PC-3 (cell line): ENCODE measurements around the gene KIAA1549. TPM values are rescaled to one million over a fixed set of nuclear protein-coding genes. Genes with fewer than 3 reads are reported as not detected.
"Not testable (repeated sequence)": the region's sequence is repeated elsewhere in the genome, so short reads cannot be mapped to it uniquely, and the experiment has no call there.

Experiments used
- ATAC-seq: fragments of 200-7000 bp; cut with Tn5 transposase; 2 replicates; pipeline ENCODE4 v1.9.1; 2020; ENCODE audit warnings: mild to moderate bottlenecking, moderate library complexity
- BruUV-seq: library from RNA; stranded (reverse); fragments of 400-500 nt; replicated peaks from 2 replicates; lab custom pipeline; 2021; lab: Mats Ljungman, UMichigan
- CTCF ChIA-PET: fragments of 300-600 bp; sonication (Branson Sonifier 250); formaldehyde crosslinking; loops from one replicate; lab custom pipeline; 2022; ENCODE audit warnings: antibody characterized with exemption; lab: Charles Lee
- POLR2A ChIA-PET: fragments of 300-600 bp; sonication (Branson Sonifier 250); formaldehyde crosslinking; loops from one replicate; lab custom pipeline; 2022; ENCODE audit warnings: antibody characterized with exemption; ENCODE audit not compliant: unreplicated experiment; lab: Charles Lee
- DNase-seq: peaks from one replicate; pipeline ENCODE4 v3.0.0-alpha.2; 2015
- H2AFZ ChIP-seq: fragments of 300-600 bp; sonication (generic); 2 replicates; pipeline ENCODE4 v1.6.0; 2016; ENCODE audit warnings: antibody characterized with exemption, low read length
- H3F3A ChIP-seq: fragments of 300-600 bp; sonication (generic); one replicate; pipeline ENCODE4 v1.6.0; 2017; ENCODE audit warnings: antibody characterized with exemption, low read length, control low read depth, mild to moderate bottlenecking; ENCODE audit not compliant: unreplicated experiment
- H3K27ac ChIP-seq: fragments of 300-600 bp; sonication (generic); 2 replicates; pipeline ENCODE4 v1.5.1; 2016; ENCODE audit warnings: mild to moderate bottlenecking, low read length
- H3K27me3 ChIP-seq: fragments of 300-600 bp; sonication (generic); 2 replicates; pipeline ENCODE4 v1.6.1; 2016; ENCODE audit warnings: low read length, mixed read lengths
- H3K36me3 ChIP-seq: fragments of 300-600 bp; sonication (generic); 2 replicates; pipeline ENCODE4 v1.6.1; 2016; ENCODE audit warnings: low read depth, mixed run types, low read length, mixed read lengths
- H3K4me1 ChIP-seq: fragments of 300-600 bp; sonication (generic); 2 replicates; pipeline ENCODE4 v1.5.1; 2016; ENCODE audit warnings: low read length; ENCODE audit not compliant: insufficient read depth
- H3K4me2 ChIP-seq: fragments of 300-600 bp; sonication (generic); 2 replicates; pipeline ENCODE4 v1.6.0; 2016; ENCODE audit warnings: low read length
- H3K4me3 ChIP-seq: fragments of 300-600 bp; sonication (generic); 2 replicates; pipeline ENCODE4 v1.5.1; 2016; ENCODE audit warnings: mild to moderate bottlenecking, low read length, mixed read lengths
- H3K79me2 ChIP-seq: fragments of 300-600 bp; sonication (generic); 2 replicates; pipeline ENCODE4 v1.6.1; 2017; ENCODE audit warnings: low read length, mixed read lengths
- H3K9ac ChIP-seq: fragments of 300-600 bp; sonication (generic); 2 replicates; pipeline ENCODE4 v1.6.0; 2016; ENCODE audit warnings: mild to moderate bottlenecking, low read length
- H3K9me2 ChIP-seq: fragments of 300-600 bp; sonication (generic); replicated peaks from 2 replicates; pipeline ENCODE4 v1.6.1; 2016; ENCODE audit warnings: mixed run types, low read length, mixed read lengths
- H3K9me3 ChIP-seq: fragments of 300-600 bp; sonication (generic); 2 replicates; pipeline ENCODE4 v1.6.1; 2016; ENCODE audit warnings: low read length, mixed read lengths
- H4K20me1 ChIP-seq: fragments of 300-600 bp; sonication (generic); 2 replicates; pipeline ENCODE4 v1.6.1; 2016; ENCODE audit warnings: low read length, mixed read lengths
- CTCF ChIP-seq: fragments of 300-600 bp; sonication (generic); conservative IDR thresholded peaks from 2 replicates; pipeline ENCODE4 v1.5.1; 2017; ENCODE audit warnings: antibody characterized with exemption, low read depth, mild to moderate bottlenecking, low read length
- EZH2 ChIP-seq: fragments of 300-600 bp; sonication (generic); IDR thresholded peaks from one replicate; pipeline ENCODE4 v1.6.1; 2017; ENCODE audit warnings: antibody characterized with exemption, mild to moderate bottlenecking, low read length; ENCODE audit not compliant: unreplicated experiment
- EZH2phosphoT487 ChIP-seq: fragments of 300-600 bp; sonication (generic); IDR thresholded peaks from 2 replicates; pipeline ENCODE4 v1.6.1; 2018; ENCODE audit warnings: mild to moderate bottlenecking, antibody characterized with exemption, low read length, borderline replicate concordance
- intact Hi-C: fragments of 100-400 bp; cut with micrococcal nuclease; formaldehyde crosslinking; loops from 2 replicates; pipeline ENCODE4 v1.9.0; 2023
- total RNA-seq: library from RNA; depleted of rRNA; stranded (reverse); fragments of >200 nt; gene quantifications from 2 replicates; pipeline ENCODE4 v1.2.3, GENCODE V29; 2014

Gene KIAA1549
- total RNA-seq, 1 experiment from 2014 or later: 8.2 TPM

GRCh38 chr7:138978541-138979184, 2.5 kb downstream of the KIAA1549 start:
- Histone ChIP-seq H3K9me2 (no peaks in the 10 kb centered on the region), H3K9me3 (no peaks in the 10 kb centered on the region), H4K20me1 (peaks cover 23% of the 10 kb centered on the region), H3K4me2 (peak overlapping the region; percentile 88), H3F3A (no peaks in the 10 kb centered on the region), H3K9ac (no peak overlapping the region), H3K27ac (0 out of 2 replicates have a peak overlapping the region, but pooled peaks have one; percentile 4), H3K36me3 (no peaks in the 10 kb centered on the region), H2AFZ (no peak overlapping the region), H3K4me3 (peak overlapping the region; percentile 90), H3K4me1 (peaks cover 22% of the 10 kb centered on the region), H3K79me2 (peaks cover 72% of the 10 kb centered on the region), H3K27me3 (no peaks in the 10 kb centered on the region)
- no peak for ATAC-seq
- no peak for TF ChIP-seq CTCF
- TF ChIP-seq EZH2: no peak
- TF ChIP-seq EZH2phosphoT487: no peak
- BruUV-seq: no TSS peak
- intact Hi-C loops: loop anchor here (1.0 to 2.0 kb wide), 3 partner anchors 20 to 87 kb away; no protein-coding TSS in a partner anchor
- ChIA-PET CTCF (interaction anchor here (1.0 to 2.0 kb wide), 2 partner anchors 88 to 92 kb away, joined by 3 to 8 read pairs; no protein-coding TSS in a partner anchor), POLR2A (interaction anchor here (0.6 kb wide), 1 partner anchor 20 kb away, joined by 3 read pairs; no protein-coding TSS in a partner anchor)
- peak; percentile 11 for DNase-seq

GRCh38 chr7:138976161-138976560, 5.0 kb downstream of the KIAA1549 start:
- intact Hi-C loops, ATAC-seq, H3K27ac ChIP-seq, DNase-seq, H2AFZ ChIP-seq, H3K9me3 ChIP-seq, H3K36me3 ChIP-seq, BruUV-seq, H3K27me3 ChIP-seq, H3K9me2 ChIP-seq, H3K9ac ChIP-seq, H3K4me3 ChIP-seq, CTCF ChIA-PET, H3F3A ChIP-seq, POLR2A ChIA-PET, H3K4me2 ChIP-seq: not testable (repeated sequence)
- H3K4me1 ChIP-seq: peaks cover 22% of the 10 kb centered on the region
- H3K79me2 ChIP-seq: peaks cover 95% of the 10 kb centered on the region
- peaks cover 23% of the 10 kb centered on the region for H4K20me1 ChIP-seq

- Histone ChIP-seq H3K4me1 (peaks cover 22% of the 10 kb centered on the region), H3K79me2 (peaks cover 93% of the 10 kb centered on the region), H3K9me3 (no peaks in the 10 kb centered on the region), H3F3A (no peaks in the 10 kb centered on the region), H3K9me2 (no peaks in the 10 kb centered on the region), H2AFZ (no peak overlapping the region), H3K4me2 (no peak overlapping the region), H3K36me3 (no peaks in the 10 kb centered on the region), H4K20me1 (peaks cover 23% of the 10 kb centered on the region), H3K27ac (no peak overlapping the region), H3K9ac (no peak overlapping the region), H3K27me3 (no peaks in the 10 kb centered on the region), H3K4me3 (no peak overlapping the region)
- TF ChIP-seq EZH2phosphoT487 (no peak), CTCF (no peak), EZH2 (no peak)
- ChIA-PET POLR2A (no interaction called here), CTCF (no interaction called here)
- intact Hi-C loops: no loop called here
- BruUV-seq: no TSS peak
- DNase-seq (no peak), ATAC-seq (no peak)
Measured at GRCh38 chr7:138975343-138976104, 5.7 kb downstream of the KIAA1549 start.
